ENCODE data around the gene RNASEH2C. TPM values are rescaled to one million over a fixed set of nuclear protein-coding genes. Genes with fewer than 3 reads are reported as not detected.

Gene RNASEH2C
- total and polyA plus RNA-seq, 10 of the 15 experiments (the other 5 are each of a cell fraction or from before 2014, with no cell fraction given), result 5.0 to 160 (median 47.1) TPM

- TF ChIP-seq HSF1 (IDR thresholded peaks at IDR 0.05; ENCODE audit: low read depth, low read length), result no peak
- TF ChIP-seq NFXL1 (IDR thresholded peaks at IDR 0.05; ENCODE audit: borderline replicate concordance), result 0 out of 2 replicates have a peak, but pooled peaks have one; percentile 43
- peak in 1 of 2 experiments; percentile 28; a peak in 1 of 4 replicates for TF ChIP-seq SRF (IDR thresholded peaks at IDR 0.05; ENCODE audit: low read depth in 2 of 2, low read length in 2 of 2)
- TF ChIP-seq RELA (IDR thresholded peaks at IDR 0.05; ENCODE audit: borderline replicate concordance, partially characterized antibody), result no peak
- TF ChIP-seq YY1 (IDR thresholded peaks at IDR 0.05; ENCODE audit: low read depth, low read length), result peak; percentile 89
- TF ChIP-seq SIN3A (IDR thresholded peaks at IDR 0.05; ENCODE audit: low read depth, low read length), result peak; percentile 76
- no peak for TF ChIP-seq IKZF2 (IDR thresholded peaks at IDR 0.05)
- TF ChIP-seq SUPT20H (IDR thresholded peaks at IDR 0.05; ENCODE audit: borderline replicate concordance, control insufficient read depth, low read depth, low read length), result no peak
- TF ChIP-seq TCF7 (IDR thresholded peaks at IDR 0.05; ENCODE audit: borderline replicate concordance), result no peak
- peak; percentile 24 for TF ChIP-seq PBX3 (IDR thresholded peaks at IDR 0.05; ENCODE audit: insufficient replicate concordance, low read depth, low read length)
- peak; percentile 89 for TF ChIP-seq HCFC1 (IDR thresholded peaks at IDR 0.05; ENCODE audit: low read length)
- TF ChIP-seq CBFB (IDR thresholded peaks at IDR 0.05; ENCODE audit: low read depth), result 0 out of 2 replicates have a peak, but pooled peaks have one; percentile 33
- TF ChIP-seq HDAC6 (IDR thresholded peaks at IDR 0.05; ENCODE audit: unreplicated experiment), result peak; percentile 49
- no peak for TF ChIP-seq JUNB (IDR thresholded peaks at IDR 0.05)
- TF ChIP-seq ATF3 (IDR thresholded peaks at IDR 0.05; ENCODE audit: borderline replicate concordance, extremely low read depth, low read depth, low read length), result peak; percentile 9; the same call in 1 of the 2 replicates
- TF ChIP-seq ELK1 (IDR thresholded peaks at IDR 0.05; ENCODE audit: low read depth, low read length), result 0 out of 2 replicates have a peak, but pooled peaks have one; percentile 15
- no peak for TF ChIP-seq MTA3 (IDR thresholded peaks at IDR 0.05; ENCODE audit: borderline replicate concordance, low read length)
- TF ChIP-seq TAF1 (IDR thresholded peaks at IDR 0.05; ENCODE audit: borderline replicate concordance, low read depth, low read length), result peak; percentile 78
- no peak for TF ChIP-seq RAD51 (IDR thresholded peaks at IDR 0.05)
- peak; percentile 81 for TF ChIP-seq CREB1 (IDR thresholded peaks at IDR 0.05; ENCODE audit: low read depth)
- peak; percentile 92 for TF ChIP-seq NKRF (conservative IDR thresholded peaks at IDR 0.05)
- TF ChIP-seq PML (IDR thresholded peaks at IDR 0.05; ENCODE audit: low read length), result peak; percentile 76; the same call in 1 of the 2 replicates
- no peak for TF ChIP-seq CHD4 (IDR thresholded peaks at IDR 0.05)
- peak; percentile 88; the same call in 1 of the 2 replicates for TF ChIP-seq RB1 (IDR thresholded peaks at IDR 0.05; ENCODE audit: borderline replicate concordance)
- no peak for TF ChIP-seq TBL1XR1 (IDR thresholded peaks at IDR 0.05; ENCODE audit: low read depth, low read length)
These were observed at the start of gene RNASEH2C (continued) for GRCh38 chr11:65720211-65720934.

Measured in GM12878 (cell line).